T-cell (primary cell): ENCODE results near the gene WNT9A. TPM values are rescaled to one million over a fixed set of nuclear protein-coding genes. Genes with fewer than 3 reads are reported as not detected.
"Not testable (repeated sequence)": the region's sequence is repeated elsewhere in the genome, so short reads cannot be mapped to it uniquely, and the experiment has no call there.

Experiments used
- ATAC-seq, 4 experiments: fragments of 200-7000 bp in 3 of 4; fragments of 150-1000 bp in 1 of 4; cut with Tn5 transposase; replicated peaks in 1 of 4; 1 replicate in 3 of 4; 2 replicates in 1 of 4; pipeline ENCODE4 v1.10.0; 2021; ENCODE audit warnings: moderate library complexity in 3 of 4, mild to moderate bottlenecking in 2 of 4, moderate number of reproducible peaks in 1 of 4
- CTCF ChIA-PET, 2 donors: fragments of 300-600 bp; sonication (Branson Sonifier 250); formaldehyde crosslinking; loops; one replicate each; lab custom pipeline; 2022; ENCODE audit warnings: antibody characterized with exemption in 2 of 2; lab: Charles Lee
- POLR2A ChIA-PET, 2 donors: fragments of 300-600 bp; sonication (Branson Sonifier 250); formaldehyde crosslinking; loops; one replicate each; lab custom pipeline; 2022; ENCODE audit warnings: antibody characterized with exemption in 2 of 2; lab: Charles Lee
- DNase-seq, 35 experiments: peaks; one replicate each; pipeline versions ENCODE4 v3.0.0 to v3.0.0-alpha.2; 2013 to 2023
- H3K27ac ChIP-seq: one replicate; pipeline ENCODE4 v1.5.1; 2013; ENCODE audit warnings: low read length
- H3K27me3 ChIP-seq, 2 experiments: replicated peaks in 1 of 2; 1 replicate in 1 of 2; 2 replicates in 1 of 2; pipeline versions ENCODE4 v1.6.1 to v1.7.0; 2013; ENCODE audit warnings: low read length in 1 of 2, mixed read lengths in 1 of 2; ENCODE audit not compliant: control insufficient read depth in 2 of 2, insufficient read depth in 2 of 2; ENCODE audit errors: extremely low read depth in 1 of 2
- H3K36me3 ChIP-seq, 2 donors: 1 replicate in 1 of 2; 2 replicates in 1 of 2; pipeline versions ENCODE4 v1.6.1 to v1.7.0; 2013; ENCODE audit warnings: low read length in 1 of 2; ENCODE audit not compliant: control insufficient read depth in 2 of 2, insufficient read depth in 1 of 2; ENCODE audit errors: extremely low read depth in 1 of 2
- H3K4me1 ChIP-seq, 2 experiments: 1 replicate in 1 of 2; 2 replicates in 1 of 2; pipeline versions ENCODE4 v1.6.1 to v1.7.0; 2013; ENCODE audit warnings: low read length in 2 of 2, mixed read lengths in 1 of 2; ENCODE audit not compliant: insufficient read depth in 2 of 2, control insufficient read depth in 1 of 2; ENCODE audit errors: extremely low read depth in 1 of 2
- H3K4me3 ChIP-seq, 2 donors: 1 replicate in 1 of 2; 2 replicates in 1 of 2; pipeline versions ENCODE4 v1.5.1 to v1.7.0; 2013; ENCODE audit warnings: mild to moderate bottlenecking in 2 of 2, low read length in 1 of 2, moderate library complexity in 1 of 2; ENCODE audit not compliant: control insufficient read depth in 1 of 2; ENCODE audit errors: extremely low read depth in 1 of 2
- H3K9me3 ChIP-seq: 2 replicates; pipeline ENCODE4 v1.7.0; 2013
- H3K27ac Mint-ChIP-seq, 2 donors: one replicate each; pipeline ENCODE4 v1.8.0; 2020 to 2021; ENCODE audit warnings: mild to moderate bottlenecking in 2 of 2, mixed read lengths in 2 of 2
- H3K27me3 Mint-ChIP-seq, 2 donors: one replicate each; pipeline ENCODE4 v1.8.0; 2021 to 2022; ENCODE audit warnings: mixed read lengths in 2 of 2
- H3K36me3 Mint-ChIP-seq: one replicate; pipeline ENCODE4 v1.8.0; 2021; ENCODE audit warnings: mixed read lengths
- H3K4me1 Mint-ChIP-seq, 3 donors: one replicate each; pipeline ENCODE4 v1.8.0; 2020 to 2022; ENCODE audit warnings: mixed read lengths in 3 of 3, mild to moderate bottlenecking in 1 of 3
- H3K4me3 Mint-ChIP-seq, 3 donors: one replicate each; pipeline ENCODE4 v1.8.0; 2020 to 2022; ENCODE audit warnings: mild to moderate bottlenecking in 3 of 3, mixed read lengths in 3 of 3, moderate library complexity in 3 of 3
- H3K9me3 Mint-ChIP-seq, 3 donors: one replicate each; pipeline ENCODE4 v1.8.0; 2020 to 2022; ENCODE audit warnings: mixed read lengths in 3 of 3
- WGBS: methylation state at CpG from one replicate; pipeline ENCODE4 v1.1.5; 2013; ENCODE audit warnings: missing lambda C conversion rate; ENCODE audit not compliant: insufficient coverage; 5-methylcytosine and 5-hydroxymethylcytosine counted together
- total RNA-seq, 35 experiments: library from RNA in 6 of 35; stranded (reverse) in 6 of 35; fragments of 120-200 nt in 1 of 35; gene quantifications; one replicate each; pipeline versions ENCODE4 v1.2.1 to v1.2.4 and lab custom pipeline; 2013 to 2026

Gene WNT9A
- total RNA-seq, 5 donors from 2014 or later (not counting 1 experiment from before 2014, with no cell fraction given) = 0.12 to 0.72 (median 0.48) TPM; not detected in 1

- Mint-ChIP-seq H3K4me3 (peak overlapping the region; percentile 66 to 80 (median 67)), H3K4me1 (peaks cover 23 to 45% (median 29%) of the 10 kb centered on the region in 3 donors), H3K9me3 (no peaks in the 10 kb centered on the region), H3K27me3 (no peaks in the 10 kb centered on the region), H3K27ac (peak overlapping the region; percentile 96), H3K36me3 (no peaks in the 10 kb centered on the region)
- Histone ChIP-seq H3K27me3 (peaks cover 0 to 6% of the 10 kb centered on the region in 2 experiments), H3K27ac (peak overlapping the region; percentile 71), H3K9me3 (no peaks in the 10 kb centered on the region), H3K4me3 (peak overlapping the region; percentile 4 to 51), H3K36me3 (no peaks in the 10 kb centered on the region), H3K4me1 (peaks cover 23 to 61% of the 10 kb centered on the region in 2 experiments)
- 35% methylated on average over 2 of the region's 8 CpGs for WGBS
- peak; percentile 58 to 83 (median 74) for ATAC-seq
- peak in 20 of 35 experiments; percentile 15 to 70 (median 31) for DNase-seq
- ChIA-PET CTCF (no interaction called here), POLR2A (no interaction called here)
Measured at GRCh38 chr1:227885135-227885647, 62.5 kb downstream of the WNT9A start.

GRCh38 chr1:227884370-227885134 lies 63.2 kb downstream of the WNT9A start:
- H3K27ac Mint-ChIP-seq = peak overlapping the region; percentile 67 to 96
- Histone ChIP-seq H3K36me3 (no peaks in the 10 kb centered on the region), H3K4me3 (no peak overlapping the region), H3K4me1 (peaks cover 23 to 61% of the 10 kb centered on the region in 2 experiments), H3K27ac (no peak overlapping the region), H3K9me3 (no peaks in the 10 kb centered on the region), H3K27me3 (peaks cover 0 to 4% of the 10 kb centered on the region in 2 experiments)
- H3K9me3 Mint-ChIP-seq = no peaks in the 10 kb centered on the region
- ChIA-PET POLR2A (no interaction called here), CTCF (no interaction called here)
- ATAC-seq (no peak), DNase-seq (peak in 5 of 35 experiments; percentile 1 to 23 (median 5))
- H3K27me3 Mint-ChIP-seq = no peaks in the 10 kb centered on the region
- WGBS = 92% methylated on average over 5 of the region's 15 CpGs
- H3K4me1 Mint-ChIP-seq = peaks cover 17 to 41% (median 25%) of the 10 kb centered on the region in 3 donors
- no peaks in the 10 kb centered on the region for H3K36me3 Mint-ChIP-seq
- H3K4me3 Mint-ChIP-seq = peak overlapping the region in 1 of 3 donors; percentile 80

GRCh38 chr1:227883641-227884301 lies 64.0 kb downstream of the WNT9A start:
- Mint-ChIP-seq H3K27me3 (no peaks in the 10 kb centered on the region), H3K9me3 (no peaks in the 10 kb centered on the region), H3K4me1 (peaks cover 14 to 39% (median 25%) of the 10 kb centered on the region in 3 donors), H3K36me3 (no peaks in the 10 kb centered on the region), H3K27ac (peak overlapping the region; percentile 67 to 71), H3K4me3 (no peak overlapping the region)
- no peak overlapping the region for H3K27ac ChIP-seq
- peaks cover 23 to 60% of the 10 kb centered on the region in 2 experiments for H3K4me1 ChIP-seq
- ChIA-PET POLR2A (no interaction called here), CTCF (no interaction called here)
- DNase-seq = peak in 2 of 35 experiments; percentile 0 to 11
- H3K36me3 ChIP-seq = no peaks in the 10 kb centered on the region
- no peak overlapping the region for H3K4me3 ChIP-seq
- ATAC-seq = no peak
- peaks cover 0 to 4% of the 10 kb centered on the region in 2 experiments for H3K27me3 ChIP-seq
- WGBS = 95% methylated on average over 12 of the region's 15 CpGs
- no peaks in the 10 kb centered on the region for H3K9me3 ChIP-seq

- H3K4me1 ChIP-seq = peaks cover 23 to 54% of the 10 kb centered on the region in 2 experiments
- no peaks in the 10 kb centered on the region for H3K36me3 Mint-ChIP-seq
- H3K27me3 Mint-ChIP-seq = no peaks in the 10 kb centered on the region
- peaks cover 0 to 4% of the 10 kb centered on the region in 2 experiments for H3K27me3 ChIP-seq
- POLR2A ChIA-PET = no interaction called here
- no peaks in the 10 kb centered on the region for H3K9me3 Mint-ChIP-seq
- no peaks in the 10 kb centered on the region for H3K36me3 ChIP-seq
- H3K9me3 ChIP-seq = no peaks in the 10 kb centered on the region
- no peak overlapping the region for H3K4me3 ChIP-seq
- H3K27ac Mint-ChIP-seq = peak overlapping the region; percentile 82 to 92
- DNase-seq (peak in 2 of 35 experiments; percentile 1 to 11), ATAC-seq (no peak)
- peaks cover 14 to 37% (median 25%) of the 10 kb centered on the region in 3 donors for H3K4me1 Mint-ChIP-seq
- H3K27ac ChIP-seq = no peak overlapping the region
- 96% methylated on average over 7 of the region's 9 CpGs for WGBS
- CTCF ChIA-PET = no interaction called here
- no peak overlapping the region for H3K4me3 Mint-ChIP-seq
Measured at GRCh38 chr1:227883073-227883520, 64.6 kb downstream of the WNT9A start.

- Mint-ChIP-seq H3K27me3 (no peaks in the 10 kb centered on the region), H3K4me1 (peaks cover 4 to 22% (median 11%) of the 10 kb centered on the region in 3 donors), H3K4me3 (no peak overlapping the region), H3K27ac (no peak overlapping the region), H3K36me3 (no peaks in the 10 kb centered on the region), H3K9me3 (no peaks in the 10 kb centered on the region)
- WGBS = 100% methylated on average over 2 of the region's 4 CpGs
- peak in 1 of 35 experiments; percentile 19 for DNase-seq
- Histone ChIP-seq H3K27me3 (peaks cover 0 to 4% of the 10 kb centered on the region in 2 experiments), H3K4me3 (no peak overlapping the region), H3K36me3 (no peaks in the 10 kb centered on the region), H3K9me3 (no peaks in the 10 kb centered on the region), H3K4me1 (peaks cover 10 to 27% of the 10 kb centered on the region in 2 experiments), H3K27ac (no peak overlapping the region)
- CTCF ChIA-PET = no interaction called here
- no peak for ATAC-seq
- POLR2A ChIA-PET = no interaction called here
Measured at GRCh38 chr1:227880342-227880924, 67.3 kb downstream of the WNT9A start.

- H3K27me3 Mint-ChIP-seq, H3K27ac ChIP-seq, ATAC-seq, H3K36me3 ChIP-seq, H3K36me3 Mint-ChIP-seq, H3K4me3 Mint-ChIP-seq, H3K4me1 ChIP-seq, H3K9me3 ChIP-seq, H3K4me3 ChIP-seq, CTCF ChIA-PET, POLR2A ChIA-PET, H3K27ac Mint-ChIP-seq, DNase-seq, H3K27me3 ChIP-seq: not testable (repeated sequence)
- H3K9me3 Mint-ChIP-seq = peaks cover 0 to 11% (median 5%) of the 10 kb centered on the region in 3 donors
- no CpG with 5 or more reads among the region's 3 CpGs for WGBS
- peaks cover 0 to 11% (median 8%) of the 10 kb centered on the region in 3 donors for H3K4me1 Mint-ChIP-seq
Measured at GRCh38 chr1:227877810-227878209, 69.9 kb downstream of the WNT9A start.
